GM21786 (cell line): ENCODE measurements around the gene RHBDL2.
"Not testable (repeated sequence)": the region's sequence is repeated elsewhere in the genome, so short reads cannot be mapped to it uniquely, and the experiment has no call there.

Source experiments
- ATAC-seq: cut with Tn5 transposase; IDR thresholded peaks from one replicate; pipeline ENCODE4 v1.9.1; 2021; ENCODE audit not compliant: unreplicated experiment

Gene RHBDL2

DNA sequence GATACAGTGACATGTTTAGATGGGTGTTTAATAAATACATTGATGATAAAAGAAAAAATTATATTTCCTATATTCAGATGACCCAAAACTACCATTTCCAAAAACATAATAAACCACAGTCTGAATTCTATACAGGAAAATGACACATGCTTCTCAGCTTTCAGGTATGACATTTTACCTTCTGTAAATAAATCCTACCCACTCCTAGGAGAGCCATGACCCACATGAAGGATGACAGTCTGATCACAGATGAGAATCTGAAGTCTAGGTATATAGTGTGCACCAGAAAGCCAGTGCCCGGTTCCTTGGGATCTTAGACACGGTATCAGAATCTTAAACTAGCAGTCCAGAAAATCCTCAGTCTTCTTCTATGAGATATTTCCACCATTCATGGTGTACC lies 56.5 kb downstream of the RHBDL2 start:
- ATAC-seq = no peak

DNA sequence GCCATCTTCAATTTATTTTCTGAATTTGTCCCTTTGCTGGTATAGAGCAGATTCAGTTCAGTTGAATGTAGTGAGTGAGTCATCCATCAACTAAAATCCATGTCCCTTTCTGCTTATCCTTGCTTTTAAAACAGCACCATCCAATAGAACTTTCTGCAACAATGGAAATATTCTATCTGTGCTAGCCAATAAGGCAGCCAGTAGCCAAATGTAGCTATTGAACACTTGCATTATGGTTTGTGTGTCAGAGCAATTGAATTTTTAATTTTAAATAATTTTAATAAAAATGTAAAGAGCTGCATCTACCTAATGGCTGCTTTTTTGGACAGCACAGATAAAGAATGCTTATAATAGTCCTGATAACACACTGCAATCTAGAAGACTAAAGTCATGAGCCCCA lies 60.1 kb downstream of the RHBDL2 start, which contains the start of gene GJA9:
Gene GJA9 (minus strand): TSS at position 101 of the 400 bp plus-strand sequence. CDS start 5,489 bp downstream, outside the sequence.
- no peak for ATAC-seq

DNA sequence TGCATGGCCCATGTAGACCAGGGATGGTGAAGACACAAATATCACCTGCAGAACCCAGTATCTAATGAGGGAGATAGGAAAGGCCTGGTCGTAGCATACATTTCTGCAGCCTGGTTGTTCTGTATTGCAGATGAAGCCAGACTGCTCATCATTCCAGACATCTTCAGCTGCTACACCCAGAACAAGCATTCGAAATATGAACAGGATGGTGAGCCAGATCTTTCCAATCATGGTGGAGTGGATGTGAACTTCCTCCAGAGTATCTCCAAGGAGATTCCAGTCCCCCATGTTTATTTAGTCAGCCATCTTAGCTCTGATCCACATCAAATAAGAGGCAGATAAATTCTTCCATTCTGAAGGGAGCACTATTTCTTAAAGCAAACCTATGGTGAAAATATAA lies 65.8 kb downstream of the RHBDL2 start:
- ATAC-seq = no peak

DNA sequence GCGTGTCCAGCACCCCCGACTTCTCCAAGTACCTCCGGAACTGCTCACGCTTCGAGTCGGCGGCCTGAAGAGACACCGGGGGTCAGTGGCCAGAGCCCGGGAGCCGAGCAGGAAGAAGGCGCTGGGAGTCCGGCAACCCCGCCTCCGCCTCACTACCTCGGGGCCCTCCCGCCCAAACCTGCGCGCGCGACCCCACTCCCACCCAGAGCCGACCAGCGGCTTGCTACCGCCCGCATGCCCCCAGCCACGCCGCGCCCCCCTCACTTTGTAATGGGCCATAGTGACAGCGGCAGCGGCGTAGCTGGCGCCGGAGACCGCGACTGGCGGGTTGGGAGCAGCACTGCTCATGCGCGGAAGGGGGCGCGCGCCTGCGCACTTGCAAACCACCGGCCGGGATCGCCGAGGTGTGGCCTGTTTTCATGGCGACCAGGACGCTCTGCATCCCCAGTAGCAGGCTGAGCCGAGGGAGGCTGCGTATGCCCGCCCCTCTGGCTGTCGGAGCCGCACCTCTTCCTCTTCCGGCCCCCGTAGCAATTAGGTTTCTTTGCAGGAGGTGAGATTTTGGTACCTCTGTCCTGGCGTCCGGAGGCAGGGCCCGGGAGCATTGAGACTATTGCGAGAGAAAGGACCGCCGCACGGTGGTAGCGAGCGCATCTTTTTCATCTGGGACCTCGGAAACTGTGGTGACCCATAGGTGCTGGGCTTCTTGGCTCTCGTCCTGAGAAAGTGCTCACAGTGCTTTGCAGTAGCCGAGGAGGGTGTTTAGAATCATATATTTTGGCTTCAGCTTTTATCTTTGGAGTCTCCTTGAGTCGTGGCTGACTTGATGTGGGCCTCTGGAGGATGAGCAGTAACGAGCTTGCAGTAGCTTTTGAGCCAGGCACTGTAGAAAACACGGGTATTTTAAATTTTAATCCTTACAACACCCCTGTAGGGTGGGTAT lies 68.3 kb downstream of the RHBDL2 start, which contains the start of gene MYCBP:
Gene MYCBP (minus strand): TSS at position 322 of the 943 bp plus-strand sequence. CDS start 43 bp downstream, at position 279.
- ATAC-seq = peak; percentile 97

DNA sequence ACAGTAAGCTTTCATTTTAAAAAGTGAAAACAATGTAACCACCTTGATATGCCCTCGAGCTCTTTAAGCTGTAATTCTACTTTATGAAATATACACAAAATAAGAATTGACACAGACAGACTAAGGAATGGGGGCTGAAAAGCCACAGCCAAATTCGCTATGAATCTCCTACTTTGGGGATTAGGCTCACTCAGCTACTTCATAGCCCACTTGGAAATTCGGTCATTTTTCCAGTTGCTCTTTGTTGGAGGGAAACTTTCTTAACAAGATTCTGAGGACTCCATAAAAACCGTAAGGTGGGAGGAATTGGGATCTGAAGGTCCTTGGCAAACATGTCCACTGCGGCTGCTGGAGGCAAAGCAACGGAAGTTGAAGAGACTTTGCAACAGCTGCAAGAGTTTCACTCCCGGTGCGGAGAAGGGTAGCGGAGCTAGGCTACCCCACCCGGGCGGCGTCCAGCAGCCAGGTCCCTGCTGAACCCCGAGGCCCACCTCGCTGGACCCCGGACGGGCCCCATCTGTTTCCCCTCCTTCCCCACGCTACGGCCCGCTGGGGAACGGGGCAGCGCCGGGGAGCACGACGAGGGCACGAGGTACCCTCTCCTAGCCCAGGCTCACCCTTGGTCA lies 69.1 kb downstream of the RHBDL2 start:
- peak; percentile 21 for ATAC-seq

DNA sequence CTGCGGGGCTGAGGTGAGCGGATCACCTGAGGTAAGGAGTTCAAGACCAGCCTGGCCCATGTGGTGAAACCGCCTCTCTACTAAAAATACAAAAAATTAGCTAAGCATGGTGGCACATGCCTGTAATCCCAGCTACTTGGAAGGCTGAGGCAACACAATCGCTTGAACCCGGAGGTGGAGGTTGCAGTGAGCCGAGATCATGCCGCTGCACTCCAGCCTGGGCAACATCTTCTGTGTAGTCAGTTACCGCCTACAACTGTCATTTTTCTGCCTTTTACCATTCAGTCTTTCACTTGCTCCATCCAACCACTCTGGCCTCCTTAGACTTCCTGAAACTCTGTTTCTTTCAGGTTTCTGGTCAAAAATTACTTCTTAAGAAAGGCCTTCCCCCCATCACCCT lies 70.6 kb downstream of the RHBDL2 start:
- ATAC-seq = no peak

DNA sequence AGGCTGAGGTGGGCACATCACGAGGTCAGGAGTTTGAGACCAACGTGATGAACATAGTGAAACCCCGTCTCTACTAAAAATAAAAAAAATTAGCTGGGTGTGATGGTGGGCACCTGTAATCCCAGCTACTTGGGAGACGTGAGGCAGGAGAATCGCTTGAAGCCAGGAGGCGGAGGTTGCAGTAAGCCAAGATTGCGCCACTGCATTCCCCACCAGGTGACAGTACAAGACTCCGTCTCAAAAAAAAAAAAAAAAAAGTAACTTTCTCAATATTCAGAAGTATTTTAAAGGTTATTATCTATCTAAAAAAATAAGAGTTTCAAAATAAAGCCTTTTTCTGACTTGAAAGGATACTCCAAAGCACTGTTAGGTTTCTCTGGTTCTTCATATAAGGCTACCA lies 74.4 kb downstream of the RHBDL2 start:
- no peak for ATAC-seq

DNA sequence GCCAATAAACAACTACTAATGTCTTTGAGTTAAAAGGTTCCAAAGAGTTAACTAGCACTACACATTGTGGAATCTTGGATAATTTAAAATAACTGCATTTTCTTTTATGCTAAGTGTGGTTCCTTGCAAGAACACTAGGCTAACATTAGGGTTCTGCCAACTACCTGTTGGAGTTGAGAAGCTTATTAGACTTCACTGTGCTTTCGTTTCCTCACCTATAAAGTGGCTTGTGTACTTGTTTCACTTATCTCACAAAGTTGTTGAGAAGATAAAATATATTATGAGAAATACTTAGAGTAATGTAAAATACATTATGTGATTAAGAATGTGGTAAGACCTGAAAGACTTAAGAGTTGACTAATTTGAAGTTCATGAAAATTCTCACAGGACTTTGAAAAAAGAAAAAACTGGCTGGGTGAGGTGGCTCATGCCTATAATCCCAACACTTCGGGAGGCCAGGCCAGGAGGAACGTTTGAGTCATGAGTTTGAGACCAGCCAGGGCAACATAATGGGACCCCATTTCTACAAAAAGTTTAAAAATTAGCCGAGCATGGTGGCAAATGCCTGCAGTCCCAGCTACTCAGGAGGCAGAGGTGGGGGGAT lies 76.4 kb downstream of the RHBDL2 start:
- no peak for ATAC-seq

DNA sequence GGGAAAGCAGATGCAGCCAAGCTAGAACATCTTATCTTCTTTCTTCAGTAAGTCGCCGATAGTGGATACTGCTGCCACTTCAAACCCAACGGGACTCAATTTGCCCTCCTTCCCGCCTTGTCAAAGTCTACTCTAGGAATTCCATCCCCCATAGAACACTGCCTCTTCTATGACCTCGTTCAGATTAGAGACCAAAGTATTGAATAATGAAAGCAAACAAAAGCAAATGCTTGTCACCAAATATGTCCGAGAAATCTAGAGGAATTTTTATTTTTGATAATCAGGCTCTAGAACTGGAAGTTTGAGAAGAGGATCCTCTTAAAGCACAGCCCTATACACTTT lies 81.2 kb downstream of the RHBDL2 start:
- ATAC-seq = no peak

DNA sequence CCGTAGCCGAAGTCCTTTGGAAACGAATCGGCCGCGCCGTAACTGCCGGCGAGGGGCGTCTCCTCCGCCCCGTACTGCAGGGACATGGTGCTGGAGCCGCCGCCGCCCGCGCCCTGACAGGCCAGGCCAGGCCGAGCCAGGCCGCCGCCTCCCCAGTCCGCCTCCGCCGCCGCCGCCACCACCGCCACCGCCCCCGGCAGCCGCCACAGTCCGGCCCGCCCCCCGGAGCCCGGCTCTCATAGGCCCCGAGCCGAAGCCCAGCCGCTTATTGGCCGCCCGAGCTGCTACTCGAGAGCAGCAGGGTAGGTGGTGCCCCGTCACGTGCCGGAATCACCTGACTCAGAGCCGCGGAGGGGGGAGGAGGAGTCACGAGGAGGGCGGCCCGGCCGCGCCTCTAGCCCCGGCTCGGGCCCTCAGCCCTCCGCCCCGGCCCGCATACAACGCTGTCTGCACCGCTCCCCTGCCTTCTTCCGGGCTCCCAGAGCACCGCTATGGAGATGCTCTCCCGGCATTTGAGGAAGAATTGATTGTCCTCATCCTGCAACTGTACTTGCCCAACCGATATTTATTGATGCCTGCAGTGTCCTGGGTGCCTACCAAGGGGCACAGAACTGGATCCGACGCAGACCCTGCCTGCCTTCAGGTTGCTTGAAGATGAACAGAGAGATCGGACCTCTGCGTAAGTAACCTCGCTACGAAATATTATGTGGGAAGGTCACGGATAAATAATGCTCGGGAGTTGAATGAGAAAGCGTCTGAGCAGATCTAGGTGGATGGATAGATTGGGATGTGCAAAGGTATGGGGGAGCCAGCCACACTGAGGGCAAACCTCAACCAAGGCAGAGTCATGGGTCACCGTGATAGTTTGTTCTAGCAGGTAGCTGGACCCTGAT lies 81.8 kb downstream of the RHBDL2 start, which contains the start of gene RRAGC:
Gene RRAGC (minus strand): TSS at position 212 of the 893 bp plus-strand sequence. CDS start 126 bp downstream, at position 86.
- ATAC-seq = peak; percentile 90

DNA sequence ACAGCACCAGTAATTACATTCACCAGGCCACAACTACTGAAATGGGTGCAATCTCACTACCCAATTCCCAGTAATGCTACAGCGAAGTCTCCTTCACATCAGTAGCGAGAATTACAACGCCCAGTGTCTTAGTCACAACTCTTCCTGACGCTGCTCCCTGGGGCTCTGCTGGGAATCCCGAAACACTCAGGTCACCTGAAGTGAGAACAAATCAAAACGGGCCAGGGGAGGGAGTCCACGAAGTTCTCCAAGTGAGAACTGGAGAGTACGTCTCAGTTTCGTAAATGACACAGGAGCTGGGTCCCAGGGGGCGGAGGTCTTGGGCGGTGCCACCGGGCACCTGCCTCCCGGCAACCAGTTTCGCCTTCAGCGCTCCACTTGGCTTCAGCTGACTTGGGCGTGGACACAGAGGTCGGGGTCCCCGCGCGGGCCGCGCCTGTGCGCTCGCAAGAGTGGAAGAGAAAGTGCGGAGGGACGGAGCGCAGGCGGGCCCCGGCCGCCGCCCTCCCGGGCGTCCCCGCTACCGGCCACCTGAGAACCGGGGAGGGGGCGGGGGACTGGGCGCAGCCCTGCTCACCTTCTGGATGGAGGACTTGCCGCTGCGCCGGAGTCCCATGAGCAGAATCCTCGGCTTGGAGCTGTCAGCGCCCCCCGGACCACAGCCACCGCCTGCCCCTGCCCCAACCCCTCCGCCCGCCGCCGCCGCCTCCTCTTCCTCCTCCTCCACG lies 82.6 kb downstream of the RHBDL2 start:
- ATAC-seq = peak; percentile 37

DNA sequence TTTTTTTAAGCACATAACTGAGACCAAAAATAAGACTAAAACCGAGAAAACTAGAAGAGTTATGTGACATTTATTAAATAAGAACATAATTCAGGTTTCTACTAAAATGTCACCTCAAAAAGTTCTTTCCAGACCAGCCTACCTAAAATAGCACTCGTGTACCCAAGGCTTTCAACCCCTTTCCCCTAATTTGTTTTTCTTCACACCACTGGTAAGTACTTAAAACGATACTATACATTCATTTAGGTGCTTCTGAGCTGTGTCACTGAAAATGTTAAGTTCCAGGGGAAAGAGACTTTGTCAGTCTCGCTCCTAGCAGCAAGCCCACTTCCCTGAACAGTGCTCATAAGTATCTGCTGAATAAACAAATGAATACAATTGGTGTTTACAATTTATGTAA lies 88.8 kb downstream of the RHBDL2 start:
- no peak for ATAC-seq

DNA sequence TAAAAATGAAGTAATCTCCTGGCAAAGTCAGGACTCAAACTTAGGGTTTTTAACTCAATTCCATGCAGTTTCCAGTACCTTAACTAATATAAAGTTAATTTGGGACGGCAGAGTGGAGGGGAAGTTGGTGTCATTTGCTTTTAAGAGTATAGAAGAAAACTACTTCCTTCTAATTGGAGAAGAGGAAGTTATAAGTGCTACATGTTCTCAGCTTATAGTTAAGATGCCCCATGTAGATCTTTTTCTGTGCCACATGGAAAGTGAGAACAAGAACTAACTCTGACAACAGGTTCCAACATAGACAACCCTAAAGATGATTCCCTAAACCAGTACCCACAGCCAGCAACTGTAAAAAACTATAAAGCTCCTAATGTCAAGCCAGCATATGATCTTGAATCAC lies 93.6 kb downstream of the RHBDL2 start:
- no peak for ATAC-seq

DNA sequence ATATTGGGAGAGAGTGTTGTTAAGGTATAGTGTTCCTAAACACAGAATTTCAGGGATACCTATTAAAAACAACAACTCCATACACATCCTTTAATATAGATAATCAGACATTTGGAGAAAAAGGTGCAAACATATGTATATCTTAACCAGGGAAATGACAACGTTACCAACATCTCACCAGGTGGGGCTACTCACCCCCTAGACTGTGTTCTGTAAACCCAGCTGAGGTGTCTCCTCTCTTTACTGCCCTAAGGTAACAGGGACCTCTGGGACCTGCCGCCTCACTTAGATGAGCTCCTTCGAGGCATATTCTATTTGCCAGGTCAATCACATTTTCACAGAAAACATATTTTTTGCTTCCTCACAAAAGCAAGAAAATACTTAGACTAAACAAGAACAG lies 95.4 kb downstream of the RHBDL2 start:
- no peak for ATAC-seq

DNA sequence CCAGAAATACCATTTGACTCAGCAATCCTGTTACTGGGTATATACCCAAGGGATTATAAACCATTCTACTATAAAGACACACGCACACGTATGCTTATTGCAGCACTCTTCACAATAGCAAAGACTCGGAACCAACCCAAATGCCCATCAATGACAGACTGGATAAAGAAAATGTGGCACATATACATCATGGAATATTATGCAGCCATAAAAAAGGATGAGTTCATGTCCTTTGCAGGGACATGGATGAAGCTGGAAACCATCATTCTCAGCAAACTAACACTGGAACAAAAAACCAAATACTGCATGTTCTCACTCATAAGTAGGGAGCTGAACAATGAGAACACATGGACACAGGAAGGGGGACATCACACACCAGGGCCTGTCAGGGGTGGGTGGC lies 96.5 kb downstream of the RHBDL2 start:
- not testable (repeated sequence) for ATAC-seq

DNA sequence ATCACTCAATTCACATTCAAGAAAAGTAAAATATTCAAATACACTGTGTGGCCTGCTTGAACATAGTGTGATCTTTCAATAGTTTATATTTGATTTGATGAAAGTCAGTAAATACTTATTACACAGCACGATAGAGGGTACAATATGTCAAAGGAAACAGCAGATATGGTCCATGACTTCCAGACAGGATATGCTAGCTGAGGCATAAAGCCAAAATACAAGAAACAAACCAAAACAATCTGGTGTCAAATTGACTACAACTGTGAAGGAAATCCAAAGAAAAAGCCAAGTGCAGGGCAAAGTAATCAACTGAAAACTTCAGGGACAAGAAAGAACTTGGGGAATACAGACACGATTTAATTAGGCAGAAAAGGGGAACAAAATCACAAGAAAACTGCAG lies 101.3 kb downstream of the RHBDL2 start:
- ATAC-seq = no peak

DNA sequence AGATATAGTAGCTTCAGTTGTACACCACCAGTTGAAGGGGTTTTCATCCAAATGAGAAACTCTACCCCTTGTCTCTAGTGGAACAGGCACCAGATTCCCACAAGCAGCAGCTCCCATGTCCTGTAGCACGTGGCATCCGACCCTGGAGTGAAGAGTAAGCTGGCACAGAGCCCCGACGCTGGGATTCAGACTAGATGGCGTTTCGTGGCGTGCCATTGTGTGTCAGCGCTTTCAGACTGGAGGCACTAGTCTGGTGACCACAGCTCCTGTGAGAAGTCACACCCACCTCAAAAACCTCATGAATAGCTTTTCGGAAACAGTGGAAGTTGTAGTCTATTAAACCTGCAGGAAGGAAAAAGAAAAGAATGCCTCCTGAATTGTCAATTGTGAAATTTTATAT lies 102.3 kb downstream of the RHBDL2 start:
- ATAC-seq = no peak

DNA sequence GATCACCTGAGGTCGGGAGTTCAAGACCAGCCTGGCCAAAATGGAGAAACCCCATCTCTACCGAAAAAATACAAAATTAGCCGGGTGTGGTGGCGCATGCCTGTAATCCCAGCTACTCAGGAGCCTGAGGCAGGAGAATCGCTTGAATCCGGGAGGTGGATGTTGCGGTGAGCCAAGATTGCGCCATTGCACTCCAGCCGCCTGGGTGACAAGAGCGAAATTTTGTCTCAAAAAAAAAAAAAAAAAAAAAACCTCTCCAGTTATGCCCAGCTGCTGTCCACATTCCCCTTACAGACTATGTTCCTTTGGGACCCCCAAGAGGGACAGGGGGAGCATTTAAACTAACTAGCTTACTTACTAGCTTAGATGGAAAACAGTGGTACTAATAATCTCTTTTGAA lies 105.3 kb downstream of the RHBDL2 start:
- not testable (repeated sequence) for ATAC-seq
